Naive thymus-derived CD4-positive, alpha-beta T cell (primary cell): ENCODE measurements around the gene DOCK8. TPM values are rescaled to one million over a fixed set of nuclear protein-coding genes. Genes with fewer than 3 reads are reported as not detected.
"Not testable (repeated sequence)": the region's sequence is repeated elsewhere in the genome, so short reads cannot be mapped to it uniquely, and the experiment has no call there.

Source experiments
- ATAC-seq: fragments of 150-1000 bp; cut with Tn5 transposase; 2 replicates; pipeline ENCODE4 v1.10.0; 2021; ENCODE audit warnings: mild to moderate bottlenecking, moderate library complexity
- CTCF ChIA-PET: fragments of 350-600 bp; sonication (Branson Sonifier 250); formaldehyde crosslinking; loops from one replicate; lab custom pipeline; 2021; ENCODE audit warnings: antibody characterized with exemption; lab: Charles Lee
- POLR2A ChIA-PET: fragments of 350-600 bp; sonication (Branson Sonifier 250); formaldehyde crosslinking; loops from one replicate; lab custom pipeline; 2021; ENCODE audit warnings: antibody characterized with exemption, inconsistent platforms; lab: Charles Lee
- DNase-seq, 9 donors: peaks; one replicate each; pipeline versions ENCODE4 v3.0.0 to v3.0.0-alpha.2; 2020 to 2022; ENCODE audit warnings: mixed read lengths in 1 of 9
- H3K27ac ChIP-seq: one replicate; pipeline ENCODE4 v1.7.0; 2013; ENCODE audit warnings: mild to moderate bottlenecking, low read depth, low read length, moderate library complexity
- H3K27me3 ChIP-seq, 2 donors: one replicate each; pipeline ENCODE4 v1.7.0; 2013; ENCODE audit warnings: low read length in 2 of 2, mild to moderate bottlenecking in 2 of 2, moderate library complexity in 2 of 2; ENCODE audit not compliant: control insufficient read depth in 2 of 2, insufficient read depth in 2 of 2
- H3K36me3 ChIP-seq, 3 experiments: 1 replicate in 2 of 3; 2 replicates in 1 of 3; pipeline ENCODE4 v1.7.0; 2013; ENCODE audit warnings: low read length in 3 of 3, mild to moderate bottlenecking in 3 of 3, moderate library complexity in 1 of 3; ENCODE audit not compliant: insufficient read depth in 3 of 3, control insufficient read depth in 2 of 3
- H3K4me1 ChIP-seq, 2 donors: one replicate each; pipeline ENCODE4 v1.7.0; 2013; ENCODE audit warnings: low read length in 2 of 2, mild to moderate bottlenecking in 2 of 2, moderate library complexity in 1 of 2; ENCODE audit not compliant: control insufficient read depth in 2 of 2, insufficient read depth in 2 of 2
- H3K4me3 ChIP-seq: 2 replicates; pipeline ENCODE4 v1.7.0; 2013; ENCODE audit warnings: mild to moderate bottlenecking, low read length
- H3K9me3 ChIP-seq, 3 experiments: 1 replicate in 2 of 3; 2 replicates in 1 of 3; pipeline ENCODE4 v1.7.0; 2013; ENCODE audit warnings: low read length in 3 of 3; ENCODE audit not compliant: control insufficient read depth in 2 of 3
- H3K27ac Mint-ChIP-seq, 9 donors: one replicate each; pipeline ENCODE4 v1.8.0; 2020 to 2022; ENCODE audit warnings: mixed read lengths in 9 of 9, mild to moderate bottlenecking in 8 of 9, moderate library complexity in 5 of 9, inconsistent platforms in 2 of 9
- H3K27me3 Mint-ChIP-seq, 5 donors: one replicate each; pipeline ENCODE4 v1.8.0; 2021 to 2022; ENCODE audit warnings: mixed read lengths in 5 of 5, mild to moderate bottlenecking in 1 of 5
- H3K36me3 Mint-ChIP-seq, 5 donors: one replicate each; pipeline ENCODE4 v1.8.0; 2020 to 2022; ENCODE audit warnings: mixed read lengths in 5 of 5, mild to moderate bottlenecking in 3 of 5, inconsistent platforms in 1 of 5
- H3K4me1 Mint-ChIP-seq, 7 donors: one replicate each; pipeline ENCODE4 v1.8.0; 2020 to 2022; ENCODE audit warnings: mixed read lengths in 7 of 7, mild to moderate bottlenecking in 3 of 7, inconsistent platforms in 1 of 7
- H3K4me3 Mint-ChIP-seq, 10 donors: one replicate each; pipeline ENCODE4 v1.8.0; 2020 to 2022; ENCODE audit warnings: mild to moderate bottlenecking in 10 of 10, mixed read lengths in 10 of 10, moderate library complexity in 6 of 10, inconsistent platforms in 2 of 10
- H3K9me3 Mint-ChIP-seq, 11 donors: one replicate each; pipeline ENCODE4 v1.8.0; 2020 to 2022; ENCODE audit warnings: mixed read lengths in 11 of 11, mild to moderate bottlenecking in 4 of 11, inconsistent platforms in 1 of 11, moderate library complexity in 1 of 11
- intact Hi-C, 2 donors: fragments of 100-400 bp; cut with micrococcal nuclease; formaldehyde crosslinking; loops; one replicate each; pipeline ENCODE4 v1.15.1; 2023
- polyA plus RNA-seq, 2 donors: library from polyadenylated mRNA; unstranded; fragments of 300-500 nt; fragmentation: Illumina TruSeq; gene quantifications; one replicate each; pipeline ENCODE4 v1.2.3, GENCODE V29; 2021
- total RNA-seq, 6 experiments: library from RNA in 5 of 6; stranded (reverse) in 5 of 6; gene quantifications; 1 replicate in 5 of 6; 2 replicates in 1 of 6; pipeline ENCODE4 v1.2.3 and lab custom pipeline; 2021 to 2026

The DOCK8 gene
- total and polyA plus RNA-seq, 7 experiments from 2014 or later, result 47.7 to 294 (median 225) TPM

- no peaks in the 10 kb centered on the region for H3K36me3 Mint-ChIP-seq
- peaks cover 0 to 1% (median 0%) of the 10 kb centered on the region in 11 donors for H3K9me3 Mint-ChIP-seq
- H3K4me1 Mint-ChIP-seq, result no peaks in the 10 kb centered on the region
- no peaks in the 10 kb centered on the region for H3K27me3 ChIP-seq
- H3K27ac ChIP-seq, result no peak overlapping the region
- intact Hi-C loops, result no loop called here
- no peak for DNase-seq
- no peaks in the 10 kb centered on the region for H3K9me3 ChIP-seq
- CTCF ChIA-PET, result no interaction called here
- peaks cover 0 to 28% (median under 1%) of the 10 kb centered on the region in 5 donors for H3K27me3 Mint-ChIP-seq
- H3K4me3 ChIP-seq, result no peak overlapping the region
- no peaks in the 10 kb centered on the region for H3K4me1 ChIP-seq
- no peak overlapping the region for H3K4me3 Mint-ChIP-seq
- POLR2A ChIA-PET, result no interaction called here
- H3K36me3 ChIP-seq, result no peaks in the 10 kb centered on the region
- H3K27ac Mint-ChIP-seq, result no peak overlapping the region
- ATAC-seq, result peak; percentile 63
These were observed 5.4 kb upstream of the DOCK8 start for GRCh38 chr9:209143-209758.

GRCh38 chr9:211036-211435 is 3.6 kb upstream of the DOCK8 start:
- no peaks in the 10 kb centered on the region for H3K9me3 ChIP-seq
- no peak overlapping the region for H3K4me3 Mint-ChIP-seq
- H3K27me3 Mint-ChIP-seq, result peaks cover 0 to 18% (median 0%) of the 10 kb centered on the region in 5 donors
- peaks cover 0 to 1% (median 0%) of the 10 kb centered on the region in 11 donors for H3K9me3 Mint-ChIP-seq
- DNase-seq (no peak), ATAC-seq (no peak)
- H3K4me3 ChIP-seq, result no peak overlapping the region
- peaks cover 0 to 10% (median 0%) of the 10 kb centered on the region in 7 donors for H3K4me1 Mint-ChIP-seq
- peaks cover 0 to 1% (median 0%) of the 10 kb centered on the region in 5 donors for H3K36me3 Mint-ChIP-seq
- H3K27ac ChIP-seq, result no peak overlapping the region
- POLR2A ChIA-PET, result no interaction called here
- H3K27me3 ChIP-seq, result no peaks in the 10 kb centered on the region
- no peaks in the 10 kb centered on the region for H3K36me3 ChIP-seq
- CTCF ChIA-PET, result no interaction called here
- intact Hi-C loops, result no loop called here
- H3K27ac Mint-ChIP-seq, result no peak overlapping the region
- peaks cover 0 to 6% of the 10 kb centered on the region in 2 donors for H3K4me1 ChIP-seq

- Mint-ChIP-seq H3K4me1 (peaks cover 0 to 13% (median 2%) of the 10 kb centered on the region in 7 donors), H3K27ac (no peak overlapping the region), H3K4me3 (no peak overlapping the region), H3K36me3 (peaks cover 0 to 5% (median 0%) of the 10 kb centered on the region in 5 donors), H3K27me3 (peaks cover under 1 to 17% (median 2%) of the 10 kb centered on the region in 5 donors), H3K9me3 (peaks cover 0 to under 1% (median 0%) of the 10 kb centered on the region in 11 donors)
- Histone ChIP-seq H3K27ac (no peak overlapping the region), H3K36me3 (no peaks in the 10 kb centered on the region), H3K4me1 (peaks cover 0 to 6% of the 10 kb centered on the region in 2 donors), H3K4me3 (no peak overlapping the region), H3K27me3 (no peaks in the 10 kb centered on the region), H3K9me3 (no peaks in the 10 kb centered on the region)
- intact Hi-C loops, result no loop called here
- DNase-seq (no peak), ATAC-seq (no peak)
- ChIA-PET CTCF (no interaction called here), POLR2A (no interaction called here)
These were observed 3.1 kb upstream of the DOCK8 start for GRCh38 chr9:211557-211956.

GRCh38 chr9:212297-212696 is 2.4 kb upstream of the DOCK8 start:
- Mint-ChIP-seq H3K9me3 (no peaks in the 10 kb centered on the region), H3K27ac (no peak overlapping the region), H3K4me1 (peaks cover 0 to 18% (median 5%) of the 10 kb centered on the region in 7 donors), H3K36me3 (peaks cover 0 to 12% (median 0%) of the 10 kb centered on the region in 5 donors), H3K27me3 (peaks cover 8 to 21% (median 9%) of the 10 kb centered on the region in 5 donors), H3K4me3 (no peak overlapping the region)
- Histone ChIP-seq H3K27me3 (no peaks in the 10 kb centered on the region), H3K36me3 (no peaks in the 10 kb centered on the region), H3K4me1 (peaks cover 0 to 6% of the 10 kb centered on the region in 2 donors), H3K9me3 (no peaks in the 10 kb centered on the region), H3K4me3 (no peak overlapping the region), H3K27ac (no peak overlapping the region)
- DNase-seq (no peak), ATAC-seq (no peak)
- intact Hi-C loops, result no loop called here
- ChIA-PET POLR2A (no interaction called here), CTCF (no interaction called here)

GRCh38 chr9:213901-214300 is 764 bp upstream of the DOCK8 start:
- H3K36me3 ChIP-seq, H3K4me1 ChIP-seq, H3K27me3 ChIP-seq, DNase-seq, intact Hi-C loops, H3K27ac ChIP-seq, H3K9me3 ChIP-seq, CTCF ChIA-PET, H3K9me3 Mint-ChIP-seq, ATAC-seq: not testable (repeated sequence)
- peak overlapping the region; percentile 56 for H3K4me3 ChIP-seq
- Mint-ChIP-seq H3K27me3 (peaks cover 9 to 18% (median 12%) of the 10 kb centered on the region in 5 donors), H3K36me3 (peaks cover 0 to 18% (median 0%) of the 10 kb centered on the region in 5 donors), H3K4me3 (peak overlapping the region; percentile 70 to 87 (median 81)), H3K27ac (peak overlapping the region in 2 of 9 donors; percentile 11 to 75), H3K4me1 (peaks cover 0 to 20% (median 5%) of the 10 kb centered on the region in 7 donors)
- POLR2A ChIA-PET, result interaction anchor here (3.2 kb wide), 1 partner anchor 59 kb away, joined by 12 read pairs; no protein-coding TSS in a partner anchor

- CTCF ChIA-PET, result interaction anchor here (0.6 to 0.7 kb wide), 2 partner anchors 74 to 94 kb away, joined by 3 read pairs; no protein-coding TSS in a partner anchor
- peaks cover 0 to 20% (median 5%) of the 10 kb centered on the region in 7 donors for H3K4me1 Mint-ChIP-seq
- H3K27me3 Mint-ChIP-seq, result peaks cover 9 to 18% (median 12%) of the 10 kb centered on the region in 5 donors
- Histone ChIP-seq H3K27ac (no peak overlapping the region), H3K27me3 (no peaks in the 10 kb centered on the region), H3K4me1 (peaks cover 0 to 6% of the 10 kb centered on the region in 2 donors), H3K4me3 (peak overlapping the region; percentile 56), H3K9me3 (no peaks in the 10 kb centered on the region), H3K36me3 (no peaks in the 10 kb centered on the region)
- intact Hi-C loops, result no loop called here
- POLR2A ChIA-PET, result interaction anchor here (3.2 kb wide), 1 partner anchor 59 kb away, joined by 12 read pairs; no protein-coding TSS in a partner anchor
- H3K36me3 Mint-ChIP-seq, result peaks cover 0 to 18% (median 0%) of the 10 kb centered on the region in 5 donors
- H3K9me3 Mint-ChIP-seq, result no peaks in the 10 kb centered on the region
- DNase-seq (peak in 1 of 9 donors; percentile 5), ATAC-seq (no peak)
- H3K4me3 Mint-ChIP-seq, result peak overlapping the region; percentile 70 to 87 (median 81)
- peak overlapping the region in 2 of 9 donors; percentile 11 to 75 for H3K27ac Mint-ChIP-seq
These were observed 366 bp upstream of the DOCK8 start for GRCh38 chr9:214351-214647.
